ENCODE measurements around the gene ASIC4. TPM values are rescaled to one million over a fixed set of nuclear protein-coding genes. Genes with fewer than 3 reads are reported as not detected.

The ASIC4 gene
- total and polyA plus RNA-seq, 2 experiments from 2014 or later: 0.13 to 3.6 TPM

GRCh38 chr2:219501849-219502248, 12.4 kb upstream of the ASIC4 start (continued):
- TF ChIP-seq ZNF462 (CRISPR knock-in tag; IDR thresholded peaks at IDR 0.05) (no peak), EZH2phosphoT487 (IDR thresholded peaks at IDR 0.05; ENCODE audit: unreplicated experiment) (no peak), POLR2AphosphoS5 (IDR thresholded peaks at IDR 0.05; ENCODE audit: low read depth) (no peak)

DNA sequence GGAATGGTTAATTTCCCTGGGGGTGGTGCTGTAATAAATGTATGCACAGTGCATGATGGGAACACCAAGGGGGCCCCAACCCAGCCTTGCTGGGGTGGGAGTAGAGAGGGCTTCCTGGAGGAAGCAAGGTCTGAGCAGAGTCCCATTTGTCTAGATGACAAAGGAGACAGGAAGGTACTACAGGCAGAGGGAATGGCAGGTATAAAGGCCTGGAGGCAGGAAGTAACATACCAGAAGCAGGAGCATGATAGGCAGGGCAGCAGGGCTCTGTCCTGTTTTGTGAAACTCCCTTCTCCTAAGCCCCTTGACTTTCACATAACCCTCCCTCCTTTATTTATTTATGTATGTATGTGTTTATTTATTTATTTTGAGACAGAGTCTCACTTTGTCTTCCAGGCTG, 11.7 kb upstream of the ASIC4 start:
- no peaks in the 10 kb centered on the region for H4K20me1 ChIP-seq (replicated peaks; ENCODE audit: insufficient read depth)
- peaks cover 67% of the 10 kb centered on the region for H3K4me1 Mint-ChIP-seq
- peaks cover 10% of the 10 kb centered on the region for H3K36me3 Mint-ChIP-seq (ENCODE audit: low read depth)
- no peak overlapping the region for H3K4me3 ChIP-seq
- H3K79me2 ChIP-seq (replicated peaks; ENCODE audit: insufficient read depth): no peaks in the 10 kb centered on the region
- no peak overlapping the region for H3K4me2 ChIP-seq
- no peak overlapping the region for H2AFZ ChIP-seq
- peaks cover 4% of the 10 kb centered on the region for H3K27me3 ChIP-seq (ENCODE audit: insufficient read depth)
- H3K9me3 Mint-ChIP-seq: no peaks in the 10 kb centered on the region
- H3K27ac ChIP-seq (ENCODE audit: low read depth): no peak overlapping the region
- no peak for DNase-seq (ENCODE audit: low spot score)
- H3K27ac Mint-ChIP-seq: peak overlapping the region; percentile 25; the same call in 1 of the 2 replicates
- H3K4me3 Mint-ChIP-seq: no peak overlapping the region; the same call in 2 of the 3 replicates
- no peak for ATAC-seq
- no peaks in the 10 kb centered on the region for H3K9me2 ChIP-seq (ENCODE audit: insufficient read depth)
- peaks cover 19% of the 10 kb centered on the region for H3F3A ChIP-seq (replicated peaks; ENCODE audit: low read depth)
- no peaks in the 10 kb centered on the region for H3K36me3 ChIP-seq (ENCODE audit: insufficient read depth)
- H3K27me3 Mint-ChIP-seq (ENCODE audit: insufficient read depth, low read depth, poor library complexity): peaks cover 16% of the 10 kb centered on the region
- H3K4me1 ChIP-seq (ENCODE audit: insufficient read depth): peaks cover 45% of the 10 kb centered on the region
- no peak for TF ChIP-seq POLR2AphosphoS5 (IDR thresholded peaks at IDR 0.05; ENCODE audit: low read depth)
- TF ChIP-seq, protein P1, sequence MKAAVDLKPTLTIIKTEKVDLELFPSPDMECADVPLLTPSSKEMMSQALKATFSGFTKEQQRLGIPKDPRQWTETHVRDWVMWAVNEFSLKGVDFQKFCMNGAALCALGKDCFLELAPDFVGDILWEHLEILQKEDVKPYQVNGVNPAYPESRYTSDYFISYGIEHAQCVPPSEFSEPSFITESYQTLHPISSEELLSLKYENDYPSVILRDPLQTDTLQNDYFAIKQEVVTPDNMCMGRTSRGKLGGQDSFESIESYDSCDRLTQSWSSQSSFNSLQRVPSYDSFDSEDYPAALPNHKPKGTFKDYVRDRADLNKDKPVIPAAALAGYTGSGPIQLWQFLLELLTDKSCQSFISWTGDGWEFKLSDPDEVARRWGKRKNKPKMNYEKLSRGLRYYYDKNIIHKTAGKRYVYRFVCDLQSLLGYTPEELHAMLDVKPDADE (IDR thresholded peaks at IDR 0.05): no peak
- no peak for TF ChIP-seq STAT1 (IDR thresholded peaks at IDR 0.05; ENCODE audit: unreplicated experiment)
- no peak for TF ChIP-seq EZH2phosphoT487 (IDR thresholded peaks at IDR 0.05; ENCODE audit: unreplicated experiment)
- TF ChIP-seq ZNF114 (CRISPR knock-in tag; IDR thresholded peaks at IDR 0.05): no peak
- no peak for TF ChIP-seq REST (IDR thresholded peaks at IDR 0.05; ENCODE audit: unreplicated experiment)
- TF ChIP-seq ZNF331 (CRISPR knock-in tag; IDR thresholded peaks at IDR 0.05; ENCODE audit: low read depth): no peak
- no peak for TF ChIP-seq NANOG (IDR thresholded peaks at IDR 0.05; ENCODE audit: borderline replicate concordance)
- TF ChIP-seq JUNB (IDR thresholded peaks at IDR 0.05; ENCODE audit: unreplicated experiment): no peak
- no peak for TF ChIP-seq EZH2 (IDR thresholded peaks at IDR 0.05; ENCODE audit: low read depth, unreplicated experiment)
- TF ChIP-seq CREB1 (CRISPR knock-in tag; IDR thresholded peaks at IDR 0.05; ENCODE audit: low read depth): no peak
